Measurements from ENCODE around the gene DENND4A.

- TF ChIP-seq CTCF (conservative IDR thresholded peaks at IDR 0.05 in 1 of 2, IDR thresholded peaks at IDR 0.05 in 1 of 2; ENCODE audit: extremely low read depth in 1 of 2, insufficient read depth in 1 of 2, low read depth in 1 of 2, low read length in 2 of 2) (no peak), EZH2 (IDR thresholded peaks at IDR 0.05; ENCODE audit: borderline replicate concordance, low read length) (no peak)
These were observed 33.0 kb upstream of the DENND4A start for GRCh38 chr15:65824941-65825544.

All from mammary epithelial cell (primary cell).